Measurements from ENCODE around the gene CDH19.

- TF ChIP-seq CTCF (IDR thresholded peaks at IDR 0.05) (no peak), POLR2A (IDR thresholded peaks at IDR 0.05) (no peak)
Observed at GRCh38 chr18:66647671-66648070, 43.8 kb upstream of the CDH19 start.
